OCI-LY1 (cell line): ENCODE results near the gene KLF15.

Experiments
- EZH2 ChIP-seq: fragments of 200-600 bp; sonication (generic), shearing (Covaris generic); IDR thresholded peaks from 2 replicates; pipeline ENCODE4 v1.8.0; 2017; ENCODE audit warnings: borderline replicate concordance, mixed run types, mild to moderate bottlenecking, antibody characterized with exemption, low read length, moderate library complexity, mixed read lengths
- TF ChIP-seq, protein P1 (sequence below): fragments of 200-600 bp; sonication (generic), shearing (Covaris generic); IDR thresholded peaks from 2 replicates; pipeline ENCODE4 v1.5.1; 2017; ENCODE audit warnings: mild to moderate bottlenecking, antibody characterized with exemption, low read length, moderate library complexity, mixed read lengths

DNA sequence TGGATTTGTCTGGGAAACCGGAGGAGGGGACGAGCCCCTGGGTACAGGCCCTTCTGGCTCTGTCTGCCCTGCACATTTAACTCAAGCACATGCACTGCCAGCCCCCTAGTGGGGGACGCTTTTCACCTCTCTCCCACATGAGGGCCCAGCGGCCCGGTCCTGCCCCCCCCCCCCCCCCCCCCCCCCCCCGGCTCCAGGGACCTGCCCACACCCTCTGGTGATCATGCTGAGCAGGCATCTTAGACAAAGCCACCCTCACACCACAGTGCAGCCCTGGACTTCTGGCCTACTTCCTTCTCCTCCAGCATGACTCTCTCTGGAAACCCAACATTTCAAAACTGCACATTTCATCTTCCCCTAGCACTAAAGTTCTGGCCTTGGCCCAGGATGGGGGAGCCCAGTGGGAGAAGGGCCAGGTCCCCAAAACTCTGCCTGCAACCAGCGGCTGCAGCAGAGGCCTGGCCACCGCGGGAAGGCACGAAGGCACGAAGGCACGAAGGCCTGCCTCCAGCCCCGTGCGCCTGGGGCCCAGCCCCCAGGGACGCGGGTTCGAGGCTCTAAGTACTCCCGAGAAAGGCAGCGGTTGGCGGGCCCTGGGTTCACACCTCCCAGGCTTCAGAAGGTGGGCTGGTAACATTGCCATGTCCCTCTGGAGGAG is 14.1 kb downstream of the KLF15 start:
- TF ChIP-seq, protein P1, sequence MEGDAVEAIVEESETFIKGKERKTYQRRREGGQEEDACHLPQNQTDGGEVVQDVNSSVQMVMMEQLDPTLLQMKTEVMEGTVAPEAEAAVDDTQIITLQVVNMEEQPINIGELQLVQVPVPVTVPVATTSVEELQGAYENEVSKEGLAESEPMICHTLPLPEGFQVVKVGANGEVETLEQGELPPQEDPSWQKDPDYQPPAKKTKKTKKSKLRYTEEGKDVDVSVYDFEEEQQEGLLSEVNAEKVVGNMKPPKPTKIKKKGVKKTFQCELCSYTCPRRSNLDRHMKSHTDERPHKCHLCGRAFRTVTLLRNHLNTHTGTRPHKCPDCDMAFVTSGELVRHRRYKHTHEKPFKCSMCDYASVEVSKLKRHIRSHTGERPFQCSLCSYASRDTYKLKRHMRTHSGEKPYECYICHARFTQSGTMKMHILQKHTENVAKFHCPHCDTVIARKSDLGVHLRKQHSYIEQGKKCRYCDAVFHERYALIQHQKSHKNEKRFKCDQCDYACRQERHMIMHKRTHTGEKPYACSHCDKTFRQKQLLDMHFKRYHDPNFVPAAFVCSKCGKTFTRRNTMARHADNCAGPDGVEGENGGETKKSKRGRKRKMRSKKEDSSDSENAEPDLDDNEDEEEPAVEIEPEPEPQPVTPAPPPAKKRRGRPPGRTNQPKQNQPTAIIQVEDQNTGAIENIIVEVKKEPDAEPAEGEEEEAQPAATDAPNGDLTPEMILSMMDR = no peak
- TF ChIP-seq EZH2 = no peak
